HG03521 (cell line): ENCODE data around the gene GRAP.

Experiments used
- ATAC-seq: cut with Tn5 transposase; IDR thresholded peaks from one replicate; pipeline ENCODE4 v1.9.1; 2021; ENCODE audit warnings: mild to moderate bottlenecking, moderate library complexity; ENCODE audit not compliant: unreplicated experiment

The GRAP gene

GRCh38 chr17:18986541-18987229 is 60.1 kb downstream of the GRAP start:
- no peak for ATAC-seq

GRCh38 chr17:18985475-18985874 is 61.3 kb downstream of the GRAP start:
- no peak for ATAC-seq

GRCh38 chr17:18984273-18985114 is 62.3 kb downstream of the GRAP start:
- ATAC-seq = no peak

GRCh38 chr17:18981642-18982424 is 64.9 kb downstream of the GRAP start:
- no peak for ATAC-seq

GRCh38 chr17:18981335-18981641 is 65.5 kb downstream of the GRAP start:
- ATAC-seq = no peak

- ATAC-seq = no peak
Measured at GRCh38 chr17:18980682-18981334, 65.9 kb downstream of the GRAP start.

- no peak for ATAC-seq
Measured at GRCh38 chr17:18978655-18979054, 68.1 kb downstream of the GRAP start.

GRCh38 chr17:18978050-18978449 is 68.7 kb downstream of the GRAP start:
- no peak for ATAC-seq

- ATAC-seq = no peak
Measured at GRCh38 chr17:18977646-18978045, 69.1 kb downstream of the GRAP start.

GRCh38 chr17:18977021-18977420 is 69.7 kb downstream of the GRAP start:
- no peak for ATAC-seq

- ATAC-seq = no peak
Measured at GRCh38 chr17:18976201-18976600, 70.6 kb downstream of the GRAP start.

GRCh38 chr17:18975597-18975996 is 71.2 kb downstream of the GRAP start:
- no peak for ATAC-seq

GRCh38 chr17:18974407-18975149 is 72.2 kb downstream of the GRAP start:
- no peak for ATAC-seq

GRCh38 chr17:18971801-18972200 is 75.0 kb downstream of the GRAP start:
- ATAC-seq = no peak
